Uterus (tissue), 4 donors: ENCODE results near the gene VWA1. TPM values are rescaled to one million over a fixed set of nuclear protein-coding genes. Genes with fewer than 3 reads are reported as not detected.
"Not testable (repeated sequence)": the region's sequence is repeated elsewhere in the genome, so short reads cannot be mapped to it uniquely, and the experiment has no call there.

Experiments used
- DNase-seq, 2 donors: peaks; one replicate each; pipeline ENCODE4 v3.0.0-alpha.2; 2019 to 2020
- H3K27ac ChIP-seq, 2 donors: fragments of 200-600 bp; sonication (generic); 1 replicate in 1 of 2; 2 replicates in 1 of 2; pipeline ENCODE4 v1.5.1; 2016 to 2018
- H3K27me3 ChIP-seq, 2 donors: fragments of 200-600 bp; sonication (generic); one replicate each; pipeline ENCODE4 v1.5.1; 2018 to 2019; ENCODE audit warnings: control low read depth in 1 of 2
- H3K36me3 ChIP-seq, 2 donors: fragments of 200-600 bp; sonication (generic); one replicate each; pipeline ENCODE4 v1.5.1; 2019; ENCODE audit warnings: control low read depth in 1 of 2
- H3K4me1 ChIP-seq, 2 donors: fragments of 200-600 bp; sonication (generic); one replicate each; pipeline ENCODE4 v1.5.1; 2018 to 2019; ENCODE audit warnings: control low read depth in 1 of 2
- H3K4me3 ChIP-seq, 2 donors: fragments of 200-600 bp; sonication (generic); 1 replicate in 1 of 2; 2 replicates in 1 of 2; pipeline ENCODE4 v1.5.1; 2018 to 2019; ENCODE audit warnings: mild to moderate bottlenecking in 1 of 2
- H3K9me3 ChIP-seq, 2 donors: fragments of 200-600 bp; sonication (generic); one replicate each; pipeline ENCODE4 v1.5.1; 2019; ENCODE audit warnings: control low read depth in 1 of 2
- CTCF ChIP-seq, 4 experiments: fragments of 200-600 bp in 2 of 4; fragments of 450-650 bp in 2 of 4; sonication (generic) in 2 of 4; IDR thresholded peaks; one replicate each; pipeline ENCODE4 v1.5.1; 2016 to 2019; ENCODE audit warnings: antibody characterized with exemption in 4 of 4, mild to moderate bottlenecking in 2 of 4, moderate library complexity in 1 of 4
- POLR2A ChIP-seq, 2 donors: fragments of 450-650 bp; IDR thresholded peaks; one replicate each; pipeline ENCODE4 v1.6.1; 2016; ENCODE audit warnings: antibody characterized with exemption in 2 of 2, mild to moderate bottlenecking in 1 of 2, moderate library complexity in 1 of 2
- intact Hi-C: fragments of 100-400 bp; cut with DNase I; formaldehyde crosslinking; loops from one replicate; pipeline ENCODE4 v1.15.1; 2023; ENCODE audit warnings: low total_unique reads
- total RNA-seq, 4 donors: library from RNA; depleted of rRNA in 3 of 4; stranded (reverse); fragments of >200 nt in 3 of 4; gene quantifications; one replicate each; pipeline versions ENCODE4 v1.1.0 to v1.2.4, GENCODE V29; 2014 to 2023
- donor health status: DM: yes; HTN: yes; CAD: no.

The VWA1 gene
- total RNA-seq, 4 donors from 2014 or later, result 15.6 to 67.1 (median 47.1) TPM

GRCh38 chr1:1451696-1452364, 16.3 kb downstream of the VWA1 start:
- Histone ChIP-seq H3K27me3 (no peaks in the 10 kb centered on the region), H3K9me3 (no peaks in the 10 kb centered on the region), H3K4me1 (no peaks in the 10 kb centered on the region), H3K27ac (no peak overlapping the region), H3K36me3 (no peaks in the 10 kb centered on the region), H3K4me3 (no peak overlapping the region)
- intact Hi-C loops, result no loop called here
- TF ChIP-seq POLR2A (IDR thresholded peaks at IDR 0.05), result no peak
- TF ChIP-seq CTCF (IDR thresholded peaks at IDR 0.05), result no peak
- DNase-seq, result no peak

GRCh38 chr1:1452365-1452739, 16.9 kb downstream of the VWA1 start:
- H3K36me3 ChIP-seq, intact Hi-C loops: not testable (repeated sequence)

GRCh38 chr1:1452882-1453281, 17.4 kb downstream of the VWA1 start:
- TF ChIP-seq POLR2A (IDR thresholded peaks at IDR 0.05) (no peak), CTCF (IDR thresholded peaks at IDR 0.05) (no peak)
- no peak for DNase-seq
- Histone ChIP-seq H3K4me3 (no peak overlapping the region), H3K4me1 (no peaks in the 10 kb centered on the region), H3K27me3 (no peaks in the 10 kb centered on the region), H3K27ac (no peak overlapping the region), H3K9me3 (no peaks in the 10 kb centered on the region), H3K36me3 (no peaks in the 10 kb centered on the region)
- intact Hi-C loops, result no loop called here

More at GRCh38 chr1:1452365-1452739, 16.9 kb downstream of the VWA1 start:
- H3K4me3 ChIP-seq, H3K27me3 ChIP-seq, H3K9me3 ChIP-seq, DNase-seq, H3K27ac ChIP-seq, H3K4me1 ChIP-seq: not testable (repeated sequence)

- H3K27ac ChIP-seq, H3K4me1 ChIP-seq, H3K36me3 ChIP-seq, H3K9me3 ChIP-seq, H3K27me3 ChIP-seq, H3K4me3 ChIP-seq, DNase-seq, intact Hi-C loops: not testable (repeated sequence)
Measured at GRCh38 chr1:1454286-1455056, 19.0 kb downstream of the VWA1 start.

- Histone ChIP-seq H3K4me3 (no peak overlapping the region), H3K27ac (no peak overlapping the region), H3K4me1 (no peaks in the 10 kb centered on the region), H3K27me3 (no peaks in the 10 kb centered on the region), H3K9me3 (no peaks in the 10 kb centered on the region), H3K36me3 (no peaks in the 10 kb centered on the region)
- no peak for DNase-seq
- TF ChIP-seq POLR2A (IDR thresholded peaks at IDR 0.05) (no peak), CTCF (IDR thresholded peaks at IDR 0.05) (no peak)
- intact Hi-C loops, result no loop called here
Measured at GRCh38 chr1:1455366-1455884, 19.9 kb downstream of the VWA1 start.

- H3K27me3 ChIP-seq, intact Hi-C loops, H3K36me3 ChIP-seq, H3K4me1 ChIP-seq, H3K4me3 ChIP-seq, H3K9me3 ChIP-seq, DNase-seq, H3K27ac ChIP-seq: not testable (repeated sequence)
Measured at GRCh38 chr1:1455934-1456333, 20.4 kb downstream of the VWA1 start.

GRCh38 chr1:1456683-1457255, 21.3 kb downstream of the VWA1 start:
- intact Hi-C loops, H3K27me3 ChIP-seq, H3K4me1 ChIP-seq, H3K27ac ChIP-seq, H3K4me3 ChIP-seq, H3K36me3 ChIP-seq, DNase-seq, H3K9me3 ChIP-seq: not testable (repeated sequence)

- intact Hi-C loops, H3K27me3 ChIP-seq, H3K4me1 ChIP-seq, H3K36me3 ChIP-seq, H3K4me3 ChIP-seq, H3K9me3 ChIP-seq, H3K27ac ChIP-seq, DNase-seq: not testable (repeated sequence)
Measured at GRCh38 chr1:1459156-1459555, 23.7 kb downstream of the VWA1 start.

- H3K4me1 ChIP-seq, H3K9me3 ChIP-seq, DNase-seq, H3K36me3 ChIP-seq, intact Hi-C loops, H3K27ac ChIP-seq, H3K4me3 ChIP-seq, H3K27me3 ChIP-seq: not testable (repeated sequence)
Measured at GRCh38 chr1:1459711-1460110, 24.2 kb downstream of the VWA1 start.
